WERI-Rb-1 (cell line): ENCODE measurements around the gene TAF1B.

Experiments
- DNase-seq: peaks from one replicate; pipeline ENCODE4 v3.0.0-alpha.2; 2020
- H3K27ac ChIP-seq: fragments of 250-450 bp; sonication (Bioruptor Pico); 2 replicates; pipeline ENCODE4 v1.5.1; 2020; ENCODE audit warnings: mild to moderate bottlenecking, moderate library complexity
- H3K27me3 ChIP-seq: fragments of 250-450 bp; sonication (Bioruptor Pico); 2 replicates; pipeline ENCODE4 v1.5.1; 2021; ENCODE audit warnings: mild to moderate bottlenecking, low read depth, moderate library complexity; ENCODE audit not compliant: insufficient read depth, severe bottlenecking
- H3K36me3 ChIP-seq: fragments of 250-450 bp; sonication (Bioruptor Pico); 2 replicates; pipeline ENCODE4 v1.5.1; 2020; ENCODE audit warnings: mild to moderate bottlenecking, moderate library complexity
- H3K4me3 ChIP-seq: 2 replicates; pipeline ENCODE4 v1.5.1; 2011; ENCODE audit warnings: low read depth, mild to moderate bottlenecking, control low read depth, low read length
- H3K9me3 ChIP-seq: fragments of 250-450 bp; sonication (Bioruptor Pico); 2 replicates; pipeline ENCODE4 v1.5.1; 2021; ENCODE audit warnings: mild to moderate bottlenecking, moderate library complexity; ENCODE audit not compliant: severe bottlenecking
- CTCF ChIP-seq: IDR thresholded peaks from 2 replicates; pipeline ENCODE4 v1.5.1; 2011; ENCODE audit warnings: low read depth, mild to moderate bottlenecking, control low read depth, inconsistent platforms, low read length

TAF1B gene

GRCh38 chr2:9815076-9815475 is 28.2 kb upstream of the TAF1B start:
- Histone ChIP-seq H3K36me3 (no peaks in the 10 kb centered on the region), H3K4me3 (no peak overlapping the region), H3K27me3 (no peaks in the 10 kb centered on the region), H3K27ac (peak overlapping the region; percentile 98), H3K9me3 (no peaks in the 10 kb centered on the region)
- TF ChIP-seq CTCF = no peak
- DNase-seq = peak; percentile 22

- DNase-seq = peak; percentile 24
- no peak for TF ChIP-seq CTCF
- peak overlapping the region; percentile 24 for H3K27ac ChIP-seq
- H3K36me3 ChIP-seq = no peaks in the 10 kb centered on the region
- no peaks in the 10 kb centered on the region for H3K9me3 ChIP-seq
- no peaks in the 10 kb centered on the region for H3K27me3 ChIP-seq
- H3K4me3 ChIP-seq = no peak overlapping the region
These were observed 27.4 kb upstream of the TAF1B start for GRCh38 chr2:9815844-9816279.

GRCh38 chr2:9818097-9818496 is 25.2 kb upstream of the TAF1B start:
- Histone ChIP-seq H3K27me3 (no peaks in the 10 kb centered on the region), H3K4me3 (no peak overlapping the region), H3K27ac (no peak overlapping the region), H3K9me3 (no peaks in the 10 kb centered on the region), H3K36me3 (no peaks in the 10 kb centered on the region)
- DNase-seq = no peak
- no peak for TF ChIP-seq CTCF

- H3K36me3 ChIP-seq = no peaks in the 10 kb centered on the region
- no peak overlapping the region for H3K27ac ChIP-seq
- H3K9me3 ChIP-seq = peaks cover 2% of the 10 kb centered on the region
- H3K27me3 ChIP-seq = no peaks in the 10 kb centered on the region
- DNase-seq = no peak
- H3K4me3 ChIP-seq = no peak overlapping the region
- TF ChIP-seq CTCF = no peak
These were observed 23.7 kb upstream of the TAF1B start for GRCh38 chr2:9819551-9819950.

- Histone ChIP-seq H3K9me3 (peaks cover 2% of the 10 kb centered on the region), H3K27ac (no peak overlapping the region; the same call in 1 of the 2 replicates), H3K36me3 (no peaks in the 10 kb centered on the region), H3K4me3 (no peak overlapping the region), H3K27me3 (no peaks in the 10 kb centered on the region)
- DNase-seq = peak; percentile 9
- no peak for TF ChIP-seq CTCF
These were observed 23.0 kb upstream of the TAF1B start for GRCh38 chr2:9820020-9820973.
